Measurements from ENCODE around the gene PCDHA8. TPM values are rescaled to one million over a fixed set of nuclear protein-coding genes. Genes with fewer than 3 reads are reported as not detected.

PCDHA8 gene
- total and polyA plus RNA-seq, 2 of the 13 experiments (the other 11 are each of a cell fraction or from before 2014, with no cell fraction given), result 0.03 to 0.11 TPM

- WGBS (ENCODE audit: low lambda C conversion rate), result 86% methylated on average over 26 of the region's 43 CpGs
- Histone ChIP-seq H2AFZ (ENCODE audit: low read length) (no peak overlapping the region), H3K9me3 (ENCODE audit: low read length) (peaks cover 11% of the 10 kb centered on the region; the same call in 1 of the 2 replicates), H3K4me3 (replicated peaks in 1 of 3; ENCODE audit: insufficient read depth in 1 of 3, low read depth in 2 of 3, low read length in 3 of 3) (no peak overlapping the region), H3K27ac (ENCODE audit: extremely low read length, insufficient read depth, low read length) (no peak overlapping the region), H3K27me3 (ENCODE audit: control insufficient read depth in 1 of 2, insufficient read depth in 2 of 2, low read length in 2 of 2) (no peaks in the 10 kb centered on the region; a peak in 1 of 5 replicates), H4K20me1 (ENCODE audit: insufficient read depth, low read length) (no peaks in the 10 kb centered on the region), H3K9ac (ENCODE audit: insufficient read depth, low read depth, low read length) (no peak overlapping the region), H3K79me2 (ENCODE audit: insufficient read depth, low read length) (no peaks in the 10 kb centered on the region), H3K36me3 (replicated peaks in 1 of 2; ENCODE audit: control insufficient read depth in 1 of 2, insufficient read depth in 2 of 2, low read length in 2 of 2) (no peaks in the 10 kb centered on the region), H3K4me2 (ENCODE audit: low read depth, low read length) (no peak overlapping the region), H3K4me1 (ENCODE audit: insufficient read depth, low read length) (no peaks in the 10 kb centered on the region)
- no peak for DNase-seq (ENCODE audit: low spot score)
- ChIA-PET CTCF (ENCODE audit: low intra/inter-chr PET ratio, low total read pairs) (no interaction called here), POLR2A (no interaction called here)
- in situ Hi-C loops (cut with HindIII; ENCODE audit: extremely low pct_ligation_motif_present, low pct_unique_long_range_greater_than_20kb) (no loop called here), intact Hi-C loops (cut with micrococcal nuclease; ENCODE audit: unreplicated experiment) (no loop called here)
- TF ChIP-seq ATF7 (IDR thresholded peaks at IDR 0.05), result no peak
- no peak for TF ChIP-seq ATF7 (CRISPR knock-in tag; IDR thresholded peaks at IDR 0.05)
- TF ChIP-seq TBX3 (IDR thresholded peaks at IDR 0.05; ENCODE audit: borderline replicate concordance), result no peak
- TF ChIP-seq ARNT (IDR thresholded peaks at IDR 0.05), result no peak
- no peak for TF ChIP-seq RFX3 (CRISPR knock-in tag; IDR thresholded peaks at IDR 0.05)
- no peak for TF ChIP-seq MAZ (IDR thresholded peaks at IDR 0.05; ENCODE audit: borderline replicate concordance, low read depth, low read length)
- TF ChIP-seq MAZ (CRISPR knock-in tag; IDR thresholded peaks at IDR 0.05; ENCODE audit: low read depth), result no peak
- no peak for TF ChIP-seq ZBTB26 (CRISPR knock-in tag; IDR thresholded peaks at IDR 0.05; ENCODE audit: borderline replicate concordance)
- no peak for TF ChIP-seq XBP1 (CRISPR knock-in tag; IDR thresholded peaks at IDR 0.05)
- no peak for TF ChIP-seq ZNF510 (CRISPR knock-in tag; IDR thresholded peaks at IDR 0.05; ENCODE audit: low read depth)
- no peak for TF ChIP-seq ZNF784 (CRISPR knock-in tag; IDR thresholded peaks at IDR 0.05; ENCODE audit: borderline replicate concordance)
- no peak for TF ChIP-seq CREBL2 (CRISPR knock-in tag; IDR thresholded peaks at IDR 0.05; ENCODE audit: borderline replicate concordance)
- TF ChIP-seq REPIN1 (CRISPR knock-in tag; IDR thresholded peaks at IDR 0.05; ENCODE audit: borderline replicate concordance, low read depth), result no peak
- no peak for TF ChIP-seq ZNF614 (CRISPR knock-in tag; IDR thresholded peaks at IDR 0.05; ENCODE audit: borderline replicate concordance)
- TF ChIP-seq FOXK1 (CRISPR knock-in tag; IDR thresholded peaks at IDR 0.05; ENCODE audit: borderline replicate concordance, low read depth), result no peak
- no TSS peak for BruUV-seq (replicated peaks)
- no peak for ATAC-seq
- no peak for FAIRE-seq
Observed at GRCh38 chr5:140808889-140809291, 32.1 kb upstream of the PCDHA8 start.

All from HepG2 (cell line).